ENCODE measurements around the gene ACTR3C.

ACTR3C gene

DNA sequence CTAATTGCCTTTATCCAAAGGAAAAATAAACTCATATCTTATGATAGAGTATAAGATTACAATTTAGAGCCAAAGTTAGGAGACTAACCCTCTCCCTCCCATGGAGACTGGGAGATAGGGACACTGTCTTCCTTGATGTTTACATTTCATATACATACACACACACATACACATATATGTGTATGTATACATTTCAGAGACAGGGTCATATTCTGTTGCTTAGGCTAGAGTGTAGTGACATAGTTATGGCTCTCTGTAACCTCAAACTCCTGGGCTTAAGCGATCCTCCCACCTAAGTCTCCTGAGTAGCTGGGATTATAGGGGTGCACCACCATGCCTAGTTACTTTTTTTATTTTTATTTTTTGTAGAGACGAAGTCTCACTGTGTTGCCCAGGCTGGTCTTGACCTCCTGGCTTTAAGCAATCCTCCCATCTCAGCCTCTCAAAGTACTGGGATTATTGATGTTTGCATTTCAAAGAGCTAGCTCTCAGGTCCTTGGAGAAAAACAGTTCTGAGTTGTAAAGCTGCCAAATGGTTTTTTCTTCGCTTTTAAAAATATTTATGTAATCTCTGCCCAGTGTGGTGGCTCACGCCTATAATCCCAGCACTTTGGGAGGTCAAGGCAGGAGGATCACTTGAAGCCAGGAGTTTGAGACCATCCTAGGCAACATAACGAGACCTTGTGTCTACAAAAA is 37.2 kb upstream of the ACTR3C start:
- Histone ChIP-seq H3K4me2 (ENCODE audit: low read depth, low read length, poor library complexity, severe bottlenecking) (no peak overlapping the region), H2AFZ (ENCODE audit: low read depth, low read length, severe bottlenecking) (no peak overlapping the region), H4K20me1 (ENCODE audit: low read depth, low read length) (no peaks in the 10 kb centered on the region), H3F3A (ENCODE audit: insufficient read depth) (no peaks in the 10 kb centered on the region), H3K9ac (ENCODE audit: low read length) (no peak overlapping the region), H3K9me3 (ENCODE audit: insufficient read depth, low read length) (no peaks in the 10 kb centered on the region), H3K79me2 (ENCODE audit: insufficient read depth, low read length) (no peaks in the 10 kb centered on the region), H3K36me3 (ENCODE audit: low read length) (no peaks in the 10 kb centered on the region), H3K27me3 (ENCODE audit: low read length) (0 out of 2 replicates have a peak, but pooled peaks cover 3% of the 10 kb centered on the region), H3K9me2 (replicated peaks; ENCODE audit: insufficient read depth, low read length) (no peaks in the 10 kb centered on the region), H3K4me3 (ENCODE audit: insufficient read depth, low read length, poor library complexity, severe bottlenecking) (no peak overlapping the region), H3K27ac (ENCODE audit: low read depth, low read length) (no peak overlapping the region)
- no peak for TF ChIP-seq EZH2phosphoT487 (conservative IDR thresholded peaks at IDR 0.05; ENCODE audit: low read length)
- TF ChIP-seq, protein P1, sequence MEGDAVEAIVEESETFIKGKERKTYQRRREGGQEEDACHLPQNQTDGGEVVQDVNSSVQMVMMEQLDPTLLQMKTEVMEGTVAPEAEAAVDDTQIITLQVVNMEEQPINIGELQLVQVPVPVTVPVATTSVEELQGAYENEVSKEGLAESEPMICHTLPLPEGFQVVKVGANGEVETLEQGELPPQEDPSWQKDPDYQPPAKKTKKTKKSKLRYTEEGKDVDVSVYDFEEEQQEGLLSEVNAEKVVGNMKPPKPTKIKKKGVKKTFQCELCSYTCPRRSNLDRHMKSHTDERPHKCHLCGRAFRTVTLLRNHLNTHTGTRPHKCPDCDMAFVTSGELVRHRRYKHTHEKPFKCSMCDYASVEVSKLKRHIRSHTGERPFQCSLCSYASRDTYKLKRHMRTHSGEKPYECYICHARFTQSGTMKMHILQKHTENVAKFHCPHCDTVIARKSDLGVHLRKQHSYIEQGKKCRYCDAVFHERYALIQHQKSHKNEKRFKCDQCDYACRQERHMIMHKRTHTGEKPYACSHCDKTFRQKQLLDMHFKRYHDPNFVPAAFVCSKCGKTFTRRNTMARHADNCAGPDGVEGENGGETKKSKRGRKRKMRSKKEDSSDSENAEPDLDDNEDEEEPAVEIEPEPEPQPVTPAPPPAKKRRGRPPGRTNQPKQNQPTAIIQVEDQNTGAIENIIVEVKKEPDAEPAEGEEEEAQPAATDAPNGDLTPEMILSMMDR (IDR thresholded peaks at IDR 0.05; ENCODE audit: insufficient read depth, low read length, poor library complexity, severe bottlenecking) = no peak

DNA sequence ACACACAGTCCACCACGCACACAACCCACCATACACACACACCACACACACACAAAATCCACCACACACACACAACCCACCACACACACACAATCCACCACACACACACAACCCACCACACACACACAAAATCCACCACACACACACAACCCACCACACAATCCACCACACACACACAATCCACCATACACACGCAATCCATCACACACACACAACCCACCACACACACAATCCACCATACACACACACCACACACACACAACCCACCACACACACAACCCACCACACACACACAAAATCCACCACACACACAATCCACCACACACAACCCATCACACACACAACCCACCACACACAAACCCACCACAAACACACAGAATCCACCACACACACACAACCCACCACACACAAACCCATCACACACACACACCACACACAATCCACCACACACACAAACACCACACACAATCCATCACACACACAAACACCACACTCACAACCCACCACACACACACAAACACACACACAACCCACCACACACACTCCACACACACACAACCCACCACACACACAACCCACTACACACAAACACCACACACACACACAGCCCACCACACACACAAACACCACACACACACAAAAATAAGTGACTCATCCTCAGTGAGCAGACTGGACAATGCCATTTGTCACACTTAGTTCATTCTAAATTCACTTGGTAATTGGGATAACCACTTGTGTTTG is 36.4 kb upstream of the ACTR3C start:
- Histone ChIP-seq H4K20me1 (ENCODE audit: low read depth, low read length) (no peaks in the 10 kb centered on the region), H3K9me2 (replicated peaks; ENCODE audit: insufficient read depth, low read length) (no peaks in the 10 kb centered on the region), H3K27me3 (ENCODE audit: low read length) (0 out of 2 replicates have a peak, but pooled peaks cover 3% of the 10 kb centered on the region), H3F3A (ENCODE audit: insufficient read depth) (no peaks in the 10 kb centered on the region), H3K36me3 (ENCODE audit: low read length) (no peaks in the 10 kb centered on the region), H3K4me2 (ENCODE audit: low read depth, low read length, poor library complexity, severe bottlenecking) (no peak overlapping the region), H3K79me2 (ENCODE audit: insufficient read depth, low read length) (no peaks in the 10 kb centered on the region), H2AFZ (ENCODE audit: low read depth, low read length, severe bottlenecking) (no peak overlapping the region), H3K4me3 (ENCODE audit: insufficient read depth, low read length, poor library complexity, severe bottlenecking) (no peak overlapping the region), H3K27ac (ENCODE audit: low read depth, low read length) (no peak overlapping the region), H3K9ac (ENCODE audit: low read length) (no peak overlapping the region), H3K9me3 (ENCODE audit: insufficient read depth, low read length) (no peaks in the 10 kb centered on the region)
- no peak for TF ChIP-seq EZH2phosphoT487 (conservative IDR thresholded peaks at IDR 0.05; ENCODE audit: low read length)
- TF ChIP-seq, protein P1 (IDR thresholded peaks at IDR 0.05; ENCODE audit: insufficient read depth, low read length, poor library complexity, severe bottlenecking) = no peak

DNA sequence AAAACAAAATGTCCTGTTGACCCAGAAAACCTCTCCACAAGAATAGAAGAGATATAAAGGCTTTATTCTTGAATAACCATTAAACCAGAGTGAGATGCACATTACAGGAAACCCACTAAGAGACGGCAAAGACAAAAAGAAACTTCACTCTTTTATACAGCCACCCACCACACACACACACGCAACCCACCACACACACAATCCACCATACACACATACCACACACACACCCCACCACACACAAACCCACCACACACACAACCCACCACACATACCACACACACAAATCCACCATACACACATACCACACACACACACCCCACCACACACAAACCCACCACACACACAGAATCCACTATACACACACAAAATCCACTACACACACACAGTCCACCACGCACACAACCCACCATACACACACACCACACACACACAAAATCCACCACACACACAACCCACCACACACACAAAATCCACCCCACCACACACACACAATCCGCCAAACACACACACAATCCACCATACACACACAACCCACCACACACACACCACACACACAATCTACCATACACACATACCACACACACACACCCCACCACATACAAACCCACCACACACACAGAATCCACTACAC is 35.8 kb upstream of the ACTR3C start:
- H3F3A ChIP-seq (ENCODE audit: insufficient read depth) = no peaks in the 10 kb centered on the region
- H4K20me1 ChIP-seq (ENCODE audit: low read depth, low read length) = no peaks in the 10 kb centered on the region
- no peak overlapping the region for H3K4me2 ChIP-seq (ENCODE audit: low read depth, low read length, poor library complexity, severe bottlenecking)
- no peak overlapping the region for H2AFZ ChIP-seq (ENCODE audit: low read depth, low read length, severe bottlenecking)
- H3K79me2 ChIP-seq (ENCODE audit: insufficient read depth, low read length) = no peaks in the 10 kb centered on the region
- 0 out of 2 replicates have a peak, but pooled peaks cover 3% of the 10 kb centered on the region for H3K27me3 ChIP-seq (ENCODE audit: low read length)
- H3K9ac ChIP-seq (ENCODE audit: low read length) = no peak overlapping the region
- H3K9me2 ChIP-seq (replicated peaks; ENCODE audit: insufficient read depth, low read length) = no peaks in the 10 kb centered on the region
- no peak overlapping the region for H3K4me3 ChIP-seq (ENCODE audit: insufficient read depth, low read length, poor library complexity, severe bottlenecking)
- no peak overlapping the region for H3K27ac ChIP-seq (ENCODE audit: low read depth, low read length)
- H3K36me3 ChIP-seq (ENCODE audit: low read length) = no peaks in the 10 kb centered on the region
- TF ChIP-seq, protein P1 (IDR thresholded peaks at IDR 0.05; ENCODE audit: insufficient read depth, low read length, poor library complexity, severe bottlenecking) = no peak
- TF ChIP-seq EZH2phosphoT487 (conservative IDR thresholded peaks at IDR 0.05; ENCODE audit: low read length) = no peak
- no peaks in the 10 kb centered on the region for H3K9me3 ChIP-seq (ENCODE audit: insufficient read depth, low read length)

All from SU-DHL-6 (cell line).